Gastrocnemius medialis (tissue), 4 donors: ENCODE results near the gene FEN1.

Source experiments
- CTCF ChIP-seq, 5 experiments: fragments of 450-650 bp in 3 of 5; fragments of 200-600 bp in 2 of 5; sonication (generic) in 2 of 5; IDR thresholded peaks in 4 of 5; conservative IDR thresholded peaks in 1 of 5; 1 replicate in 4 of 5; 2 replicates in 1 of 5; pipeline ENCODE4 v1.5.1; 2016 to 2019; ENCODE audit warnings: antibody characterized with exemption in 5 of 5, mild to moderate bottlenecking in 3 of 5, moderate library complexity in 3 of 5
- POLR2A ChIP-seq, 2 donors: fragments of 450-650 bp; IDR thresholded peaks; one replicate each; pipeline ENCODE4 v1.6.1; 2017; ENCODE audit warnings: antibody characterized with exemption in 2 of 2, mild to moderate bottlenecking in 2 of 2, moderate library complexity in 2 of 2

GRCh38 chr11:61779666-61780525 is 12.8 kb upstream of the FEN1 start:
- TF ChIP-seq POLR2A (IDR thresholded peaks at IDR 0.05) (no peak), CTCF (IDR thresholded peaks at IDR 0.05 in 4 of 5, conservative IDR thresholded peaks at IDR 0.05 in 1 of 5) (no peak)
